ENCODE data around the gene PANX2. TPM values are rescaled to one million over a fixed set of nuclear protein-coding genes. Genes with fewer than 3 reads are reported as not detected.

Gene PANX2
- total and polyA plus RNA-seq, 2 of the 4 experiments (the other 2 are of a cell fraction), result 0.18 to 1.7 TPM

- Histone ChIP-seq H2AK9ac (replicated peaks; ENCODE audit: low read depth, low read length, poor library complexity) (no peak overlapping the region), H3K79me1 (ENCODE audit: low read depth in 1 of 2, low read length in 2 of 2) (peaks cover 17 to 75% of the 10 kb centered on the region in 2 experiments), H2AFZ (replicated peaks; ENCODE audit: low read length, poor library complexity) (peak overlapping the region; percentile 63), H3K27me3 (ENCODE audit: control insufficient read depth, insufficient read depth, low read length) (no peaks in the 10 kb centered on the region), H2BK5ac (ENCODE audit: low read depth, low read length, poor library complexity, severe bottlenecking) (no peak overlapping the region), H2BK15ac (ENCODE audit: low read depth, low read length) (no peak overlapping the region), H4K8ac (ENCODE audit: low read depth in 2 of 2, low read length in 2 of 2) (no peak overlapping the region), H2AK5ac (ENCODE audit: low read depth, low read length) (no peak overlapping the region), H3K9me1 (ENCODE audit: insufficient read depth, low read length) (no peaks in the 10 kb centered on the region; the same call in 1 of the 2 replicates), H3K4me3 (ENCODE audit: insufficient read depth, low read depth, low read length) (no peak overlapping the region), H3K23ac (ENCODE audit: low read depth, low read length) (no peak overlapping the region), H2BK120ac (ENCODE audit: low read depth, low read length) (no peak overlapping the region), H3K14ac (replicated peaks; ENCODE audit: low read depth, low read length) (no peak overlapping the region), H4K91ac (ENCODE audit: insufficient read depth, low read depth, low read length) (no peak overlapping the region), H3K18ac (ENCODE audit: low read depth, low read length) (no peak overlapping the region), H3K9ac (ENCODE audit: low read depth, low read length) (no peak overlapping the region), H3K4me2 (ENCODE audit: low read depth, low read length) (no peak overlapping the region), H3K4ac (ENCODE audit: low read depth, low read length) (no peak overlapping the region), H2BK20ac (ENCODE audit: low read depth, low read length) (no peak overlapping the region), H3K56ac (ENCODE audit: extremely low read depth, insufficient read depth, low read length) (no peak overlapping the region), H4K5ac (ENCODE audit: low read depth, low read length) (no peak overlapping the region), H3K4me1 (ENCODE audit: control insufficient read depth, insufficient read depth, low read length) (no peaks in the 10 kb centered on the region), H3K36me3 (ENCODE audit: control insufficient read depth, insufficient read depth, low read length) (peaks cover 45% of the 10 kb centered on the region), H3K27ac (ENCODE audit: insufficient read depth, low read length) (no peak overlapping the region), H3K9me3 (ENCODE audit: control insufficient read depth, insufficient read depth, low read length) (no peaks in the 10 kb centered on the region), H4K20me1 (ENCODE audit: insufficient read depth, low read length) (peaks cover 52% of the 10 kb centered on the region)
- no peak for TF ChIP-seq RCOR1 (IDR thresholded peaks at IDR 0.05; ENCODE audit: insufficient replicate concordance, low read length)
- TF ChIP-seq CHD1 (IDR thresholded peaks at IDR 0.05; ENCODE audit: low read depth, low read length), result no peak
- TF ChIP-seq MXI1 (IDR thresholded peaks at IDR 0.05; ENCODE audit: borderline replicate concordance, low read depth, low read length), result no peak
- no peak for TF ChIP-seq BHLHE40 (IDR thresholded peaks at IDR 0.05; ENCODE audit: low read depth, low read length)
- no peak for TF ChIP-seq FOS (IDR thresholded peaks at IDR 0.05; ENCODE audit: low read depth, low read length)
- no TSS peak for BruUV-seq (replicated peaks)
- 86% methylated on average over 24 of the region's 31 CpGs; no CpG with 5 or more reads in 1 of the 2 experiments for WGBS, 2 experiments (ENCODE audit: extremely low coverage in 2 of 2, insufficient read length in 1 of 2)
- DNase-seq (no peak), ATAC-seq (ENCODE audit: low read depth) (peak; percentile 6)
- CTCF ChIA-PET, result no interaction called here
- POLR2A ChIA-PET (ENCODE audit: unreplicated experiment), result no interaction called here
- dilution Hi-C loops (cut with HindIII; ENCODE audit: low sequenced_read_pairs, unreplicated experiment), result no loop called here
- intact Hi-C loops (cut with micrococcal nuclease), result loop anchor here (1.0 to 10.0 kb wide), 3 partner anchors 63 to 278 kb away; no protein-coding TSS in a partner anchor
- in situ Hi-C loops (cut with MboI; ENCODE audit: low sequenced_read_pairs), result loop anchor here (25.0 kb wide), 1 partner anchor 397 kb away; no protein-coding TSS in a partner anchor
Observed at GRCh38 chr22:50208939-50209892, 38.7 kb downstream of the PANX2 start.

All from IMR-90 (cell line).